Measurements from ENCODE around the gene CHL1.

CHL1 gene

DNA sequence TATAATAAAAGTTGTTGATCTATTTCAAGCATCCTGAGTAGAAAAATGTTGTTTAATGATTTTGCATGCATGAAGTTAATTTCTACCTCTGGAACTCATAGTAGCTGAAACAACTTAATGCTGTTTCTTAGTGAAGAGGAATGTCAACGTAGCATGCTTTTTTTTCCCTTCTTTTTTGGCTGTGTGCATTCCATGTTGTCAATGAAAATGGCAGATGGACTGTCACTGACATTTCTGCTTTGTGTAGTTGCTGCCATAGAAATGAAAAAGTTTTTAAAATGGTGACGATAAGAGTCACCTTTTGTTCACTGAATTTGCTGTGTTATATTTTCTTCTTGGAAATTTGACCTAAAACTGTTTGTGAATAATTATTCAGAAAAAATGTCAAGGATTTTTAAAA lies 116.3 kb downstream of the CHL1 start:
- ChIA-PET CTCF (no interaction called here), POLR2A (no interaction called here)
- no peak for DNase-seq (ENCODE audit: low read depth, low spot score)
- H3K4me3 ChIP-seq (ENCODE audit: low read depth, low read length) = no peak overlapping the region
- no peak for TF ChIP-seq CTCF (IDR thresholded peaks at IDR 0.05; ENCODE audit: insufficient read depth, low read length, missing control alignments)

GRCh38 chr3:317012-317411 lies 120.4 kb downstream of the CHL1 start:
- ChIA-PET CTCF (no interaction called here), POLR2A (no interaction called here)
- TF ChIP-seq CTCF (IDR thresholded peaks at IDR 0.05; ENCODE audit: insufficient read depth, low read length, missing control alignments) = no peak
- no peak for DNase-seq (ENCODE audit: low read depth, low spot score)
- H3K4me3 ChIP-seq (ENCODE audit: low read depth, low read length) = no peak overlapping the region

- POLR2A ChIA-PET = no interaction called here
- H3K4me3 ChIP-seq (ENCODE audit: low read depth, low read length) = no peak overlapping the region
- CTCF ChIA-PET = no interaction called here
- TF ChIP-seq CTCF (IDR thresholded peaks at IDR 0.05; ENCODE audit: insufficient read depth, low read length, missing control alignments) = no peak
- no peak for DNase-seq (ENCODE audit: low read depth, low spot score)
These were observed 122.3 kb downstream of the CHL1 start for GRCh38 chr3:318903-319302.

DNA sequence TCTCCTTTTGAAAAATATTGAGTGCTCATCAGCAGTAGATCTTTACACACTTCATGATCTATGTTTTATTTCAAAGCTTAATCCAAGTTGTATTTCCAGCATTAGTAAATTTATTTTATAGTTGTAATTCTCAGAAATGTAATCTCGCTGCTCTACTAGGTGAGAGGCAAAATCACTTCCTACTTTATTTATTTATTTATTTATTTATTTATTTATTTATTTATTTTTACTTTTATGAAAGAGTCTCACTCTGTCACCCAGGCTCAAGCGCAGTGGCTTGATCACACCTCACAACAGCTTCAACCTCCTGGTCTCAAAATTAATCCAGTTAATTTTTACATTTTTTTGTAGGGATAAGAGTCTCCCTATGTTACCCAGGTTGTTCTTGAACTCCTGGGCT lies 127.9 kb downstream of the CHL1 start:
- no peak for DNase-seq (ENCODE audit: low read depth, low spot score)
- ChIA-PET CTCF (no interaction called here), POLR2A (no interaction called here)

GRCh38 chr3:325495-325894 lies 128.9 kb downstream of the CHL1 start:
- CTCF ChIA-PET = no interaction called here
- no peak for DNase-seq (ENCODE audit: low read depth, low spot score)
- POLR2A ChIA-PET = no interaction called here
- no peak for TF ChIP-seq CTCF (IDR thresholded peaks at IDR 0.05; ENCODE audit: insufficient read depth, low read length, missing control alignments)
- no peak overlapping the region for H3K4me3 ChIP-seq (ENCODE audit: low read depth, low read length)

More for the DNA sequence above, 127.9 kb downstream of the CHL1 start:
- no peak overlapping the region for H3K4me3 ChIP-seq (ENCODE audit: low read depth, low read length)
- no peak for TF ChIP-seq CTCF (IDR thresholded peaks at IDR 0.05; ENCODE audit: insufficient read depth, low read length, missing control alignments)

DNA sequence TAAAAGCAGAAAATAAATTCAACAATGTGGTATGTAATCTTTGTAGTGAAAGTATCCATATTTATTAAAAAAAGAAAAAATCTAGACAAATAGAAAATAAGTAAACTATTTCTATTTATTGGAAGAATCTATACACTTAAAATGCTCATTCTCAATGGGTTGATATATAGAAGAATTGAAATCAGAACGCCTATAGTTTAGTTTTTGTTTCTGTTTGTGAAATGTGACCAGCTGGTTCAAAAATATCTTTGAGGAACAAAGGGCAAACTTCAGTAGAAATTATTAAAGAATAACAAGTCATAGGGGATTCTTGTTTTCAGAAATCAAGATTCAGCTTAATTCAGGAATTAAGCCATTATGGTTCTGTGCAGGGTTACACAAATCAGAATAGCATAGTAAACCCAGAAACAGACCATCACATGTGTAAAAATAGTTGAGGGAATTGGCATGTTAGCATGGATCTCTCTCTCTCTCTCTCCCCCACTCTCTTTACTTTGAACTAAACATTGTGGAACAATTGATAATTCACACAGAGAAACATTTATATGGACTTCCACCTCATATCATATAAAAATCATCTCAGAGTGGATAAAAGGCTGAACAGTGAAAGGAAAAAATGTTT lies 134.0 kb downstream of the CHL1 start:
- no peak for DNase-seq (ENCODE audit: low read depth, low spot score)
- CTCF ChIA-PET = no interaction called here
- no peak for TF ChIP-seq CTCF (IDR thresholded peaks at IDR 0.05; ENCODE audit: insufficient read depth, low read length, missing control alignments)
- POLR2A ChIA-PET = no interaction called here
- H3K4me3 ChIP-seq (ENCODE audit: low read depth, low read length) = no peak overlapping the region

Data from AG04449 (cell line).